Amygdala (tissue), 56 donors: ENCODE data around the gene IL6ST.
"Not testable (repeated sequence)": the region's sequence is repeated elsewhere in the genome, so short reads cannot be mapped to it uniquely, and the experiment has no call there.

Experiments
- DNase-seq, 56 donors: peaks; one replicate each; lab custom pipeline; 2025; lab: John Stamatoyannopoulos, UW

IL6ST gene

GRCh38 chr5:56006094-56006493, 11.3 kb upstream of the IL6ST start:
- DNase-seq: no peak

- no peak for DNase-seq
Measured at GRCh38 chr5:56004874-56005273, 10.1 kb upstream of the IL6ST start.

DNA sequence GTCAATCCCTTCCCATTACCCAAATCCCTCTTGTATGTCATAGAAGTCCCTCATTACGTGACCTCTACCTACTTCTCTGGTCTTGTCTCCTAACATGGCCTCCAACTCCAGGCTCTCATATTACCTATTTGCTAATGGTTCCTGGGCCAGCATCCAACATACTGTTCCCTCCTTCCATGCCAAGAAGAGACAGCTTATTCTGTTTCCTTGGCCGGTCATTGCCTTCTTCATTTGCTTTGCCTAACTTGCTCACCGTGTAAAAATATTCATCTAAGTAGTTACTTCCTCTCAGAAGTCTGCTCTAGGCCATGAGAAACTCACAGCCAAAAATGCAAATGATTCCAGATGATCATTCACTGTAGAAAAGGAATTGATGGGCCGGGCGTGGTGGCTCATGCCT, 8.9 kb upstream of the IL6ST start:
- no peak for DNase-seq

GRCh38 chr5:56003179-56003578, 8.4 kb upstream of the IL6ST start:
- DNase-seq: no peak

DNA sequence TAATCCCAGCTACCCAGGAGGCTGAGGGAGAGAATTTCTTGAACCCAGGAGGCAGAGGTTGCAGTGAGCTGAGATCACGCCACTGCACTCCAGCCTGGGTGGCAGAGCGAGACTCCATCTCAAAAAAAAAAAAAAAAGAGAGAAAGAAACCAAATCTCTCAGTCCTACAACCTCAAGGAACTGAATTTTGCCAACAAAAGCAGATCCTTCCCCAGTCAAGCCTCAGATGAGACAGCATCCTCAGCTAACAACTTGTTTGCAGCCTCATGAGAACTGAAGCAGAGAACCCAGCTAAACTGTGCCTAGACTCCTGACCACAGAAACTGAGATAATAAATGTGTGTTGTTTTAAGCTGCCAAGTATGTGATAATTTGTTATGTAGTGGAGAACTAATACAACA, 7.5 kb upstream of the IL6ST start:
- DNase-seq: no peak

DNA sequence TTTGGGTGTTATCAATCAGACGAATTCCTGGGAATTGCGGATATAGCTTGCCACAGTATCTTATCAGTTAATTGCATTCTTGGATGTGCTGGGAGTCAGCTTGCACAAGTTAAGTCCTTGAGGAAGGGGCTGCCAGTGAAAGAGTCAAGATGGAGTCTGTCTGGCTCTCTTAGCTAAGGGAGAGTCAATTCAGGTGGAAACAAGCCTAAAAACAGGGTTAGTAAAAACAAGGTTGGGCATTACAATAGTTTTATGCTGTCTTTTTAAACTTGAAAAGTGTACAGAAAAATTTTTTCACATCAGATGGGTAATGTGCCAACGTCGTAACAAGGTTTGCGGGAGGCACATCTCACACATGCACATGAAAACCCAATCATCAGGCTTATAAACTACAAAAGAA, 5.5 kb upstream of the IL6ST start:
- not testable (repeated sequence) for DNase-seq

DNA sequence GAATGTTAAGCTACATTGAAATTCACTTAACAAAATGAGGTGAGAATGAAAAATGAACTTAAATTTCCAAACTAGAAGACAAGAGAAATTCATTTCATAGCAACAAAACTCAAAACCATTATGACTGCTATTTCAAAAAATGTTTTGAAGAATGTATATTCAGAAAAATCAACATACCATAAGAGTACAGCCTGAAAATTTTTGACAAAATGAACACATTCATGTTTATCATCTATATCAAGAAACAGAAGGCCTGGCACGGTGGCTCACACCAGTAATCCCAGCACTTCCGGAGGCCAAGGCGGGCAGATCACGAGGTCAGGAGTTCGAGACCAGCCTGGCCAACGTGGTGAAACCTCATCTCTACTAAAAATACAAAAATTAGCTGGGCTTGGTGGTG, 4.2 kb upstream of the IL6ST start:
- no peak for DNase-seq

DNA sequence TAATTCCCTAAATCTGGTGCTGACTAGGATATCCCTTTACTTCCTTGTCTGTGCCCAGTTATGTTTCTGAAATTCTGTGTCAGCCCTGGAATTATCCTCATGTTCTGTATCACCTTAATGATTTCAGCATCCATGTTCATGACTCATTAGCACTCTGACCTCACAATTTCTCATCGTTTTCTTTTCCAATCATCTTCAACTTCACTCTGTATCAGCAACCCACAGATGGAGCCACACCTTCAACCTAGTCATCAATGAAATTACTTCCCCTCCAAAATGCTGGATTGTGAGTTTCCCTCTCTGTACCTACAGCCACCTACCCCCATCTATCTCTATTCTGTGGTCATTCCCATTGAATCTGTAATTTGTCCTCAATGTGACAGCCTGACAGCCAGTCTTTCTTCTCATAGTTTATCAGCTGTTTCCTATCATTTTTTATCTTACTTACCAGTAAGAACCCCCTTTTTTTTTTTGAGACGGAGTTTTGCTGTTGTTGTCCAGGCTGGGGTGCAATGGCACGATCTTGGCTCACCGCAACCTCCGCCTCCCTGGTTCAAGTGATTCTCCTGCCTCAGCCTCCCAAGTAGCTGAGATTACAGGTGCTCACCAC, 3.1 kb upstream of the IL6ST start:
- no peak for DNase-seq

DNA sequence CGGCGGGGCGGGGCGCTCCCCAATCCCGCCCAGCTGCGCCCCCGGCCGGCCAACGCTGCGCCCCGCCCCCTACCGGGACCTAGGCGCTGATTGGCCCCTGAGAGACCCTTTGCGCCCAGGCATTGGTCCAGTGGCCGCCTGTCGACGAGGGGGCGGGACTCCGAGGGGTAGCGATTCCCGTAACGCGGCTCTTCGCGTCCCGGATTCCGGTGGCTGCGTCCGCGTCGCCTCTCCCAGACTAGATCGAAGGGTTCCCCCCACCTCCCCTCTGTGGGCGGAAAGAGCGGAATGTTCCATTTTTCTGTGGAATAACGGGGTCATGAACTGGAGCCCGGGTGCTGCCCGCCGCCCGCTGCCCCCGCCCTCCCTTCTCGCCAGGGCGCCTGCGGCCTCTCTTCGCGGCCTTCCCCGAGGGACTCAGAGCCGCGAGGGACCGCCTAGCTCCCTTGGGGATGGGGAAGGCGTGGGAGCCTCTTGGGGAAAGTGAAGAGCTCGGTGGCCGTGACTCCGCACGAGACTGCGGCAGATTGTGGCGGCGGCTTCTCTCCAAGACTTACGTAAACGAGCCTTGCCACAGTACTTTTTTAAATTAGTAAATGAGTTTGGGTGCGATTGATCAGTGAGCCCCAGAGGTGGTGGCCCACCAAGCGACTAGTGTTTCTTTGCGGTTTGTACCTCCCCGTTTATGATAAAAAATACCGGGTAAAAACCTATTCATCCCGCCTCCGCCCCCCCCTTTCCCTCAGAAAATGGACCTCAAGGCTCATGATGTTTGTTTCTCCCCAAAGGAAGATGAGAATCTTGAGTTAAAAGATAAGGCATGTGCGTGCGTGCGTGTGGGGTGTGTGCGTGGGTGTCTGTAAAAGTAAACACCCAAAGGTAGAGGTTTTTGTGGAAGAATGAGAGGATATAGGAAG, 493 bp upstream of the IL6ST start:
- peak; percentile 59 to 98 (median 96) for DNase-seq

DNA sequence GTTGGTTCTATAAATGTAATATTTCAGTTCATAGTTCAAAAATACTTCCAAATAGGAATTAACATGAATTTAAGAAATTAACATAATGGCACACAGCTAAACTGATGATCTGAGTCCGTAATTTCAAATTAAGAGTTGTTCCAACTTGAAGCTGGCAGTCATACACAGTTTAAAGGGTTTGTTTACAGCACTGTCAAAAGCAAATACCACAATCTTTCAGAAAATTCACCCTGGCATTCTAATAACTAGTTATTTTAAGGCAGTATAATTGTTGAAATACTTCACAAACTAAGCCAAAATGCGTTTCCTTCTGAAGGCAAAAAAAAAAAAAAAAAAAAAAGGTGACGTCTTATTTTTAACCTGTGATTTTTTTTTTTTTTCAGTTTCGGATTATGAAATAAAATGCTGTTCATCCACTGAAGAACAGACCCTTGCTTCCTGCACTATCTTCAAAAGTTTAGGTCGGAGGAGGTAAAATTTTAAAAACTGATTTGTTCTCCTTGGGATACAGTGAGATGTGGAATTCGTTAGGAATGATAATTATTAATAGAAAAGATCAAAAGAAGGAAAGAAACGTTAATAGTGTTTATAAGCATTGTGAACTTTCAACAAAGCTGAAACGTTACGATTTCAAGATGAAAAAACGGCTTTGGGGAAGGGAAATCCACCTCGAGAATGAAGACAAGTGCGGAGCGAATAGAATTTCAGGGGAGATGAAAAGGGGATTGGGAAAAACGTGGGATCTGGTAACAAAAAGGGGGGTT, 850 bp downstream of the IL6ST start:
- no peak for DNase-seq

DNA sequence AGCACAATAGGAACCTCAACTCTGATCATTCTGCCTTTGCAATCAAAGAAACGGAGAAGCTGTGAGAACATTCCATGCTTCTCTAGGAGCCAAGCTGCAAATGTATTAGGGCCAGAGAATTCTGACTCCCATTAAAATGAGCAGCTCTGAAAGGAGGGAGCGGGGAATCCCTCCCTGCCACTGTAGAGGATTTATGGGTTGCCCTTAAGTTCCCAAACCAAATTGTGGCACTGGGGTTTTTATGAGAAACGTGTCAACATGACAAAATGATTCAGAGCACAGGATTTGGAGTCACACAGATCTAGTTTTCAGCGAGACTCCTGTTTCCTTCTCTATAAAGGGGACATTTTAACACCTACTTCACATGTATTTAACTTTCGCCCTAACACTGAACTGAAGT, 1.8 kb downstream of the IL6ST start:
- peak in 10 of 56 donors; percentile 5 to 48 (median 16) for DNase-seq

GRCh38 chr5:55991768-55992486, 2.8 kb downstream of the IL6ST start:
- DNase-seq: no peak

GRCh38 chr5:55990895-55991294, 3.9 kb downstream of the IL6ST start:
- DNase-seq: not testable (repeated sequence)

DNA sequence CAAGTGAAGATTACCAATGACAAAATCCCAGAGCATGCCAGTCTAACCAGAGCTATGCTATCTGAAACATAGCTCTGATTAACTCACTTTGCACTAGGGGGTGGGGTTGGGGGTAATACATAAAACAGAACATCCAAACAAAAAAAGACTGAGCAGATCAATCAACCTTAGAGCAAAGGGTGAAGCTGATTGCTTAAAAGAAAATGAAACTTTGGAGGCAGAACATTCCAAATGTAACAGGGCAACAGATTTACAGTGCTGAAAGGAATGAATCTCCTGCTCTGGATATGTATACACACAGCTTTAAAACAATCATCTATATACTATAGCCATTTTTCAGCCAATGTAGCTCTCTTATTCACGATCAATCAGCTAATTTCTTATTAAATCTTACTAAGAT, 4.9 kb downstream of the IL6ST start:
- DNase-seq: no peak

GRCh38 chr5:55988979-55989638, 5.7 kb downstream of the IL6ST start:
- no peak for DNase-seq

- not testable (repeated sequence) for DNase-seq
Measured at GRCh38 chr5:55988428-55988827, 6.3 kb downstream of the IL6ST start.

DNA sequence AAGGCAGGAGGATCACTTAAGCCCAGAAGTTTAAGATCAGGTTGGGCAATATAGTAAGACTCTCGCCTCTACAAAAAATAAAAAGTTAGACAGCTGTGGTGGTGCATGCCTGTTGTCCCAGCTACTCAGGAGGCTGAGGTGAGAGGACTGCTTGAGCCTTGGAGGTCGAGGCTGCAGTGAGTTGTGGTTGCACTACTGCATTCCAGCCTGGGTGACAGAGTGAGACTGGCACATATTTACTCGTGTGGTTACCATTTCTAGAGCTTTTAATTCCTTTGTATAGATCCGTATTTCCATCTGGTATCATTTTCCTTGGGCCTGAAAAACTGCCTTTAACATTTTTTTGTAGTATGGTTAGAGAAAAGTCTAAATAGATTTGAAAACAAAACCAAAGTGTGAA, 7.8 kb downstream of the IL6ST start:
- DNase-seq: no peak

- DNase-seq: no peak
Measured at GRCh38 chr5:55985181-55985580, 9.6 kb downstream of the IL6ST start.

- no peak for DNase-seq
Measured at GRCh38 chr5:55983986-55984385, 10.8 kb downstream of the IL6ST start.

GRCh38 chr5:55982957-55983381, 11.8 kb downstream of the IL6ST start:
- no peak for DNase-seq
